Ovary (tissue), 3 donors: ENCODE measurements around the gene CPA4.

Experiments used
- CTCF ChIP-seq, 3 donors: fragments of 450-650 bp in 2 of 3; fragments of 200-600 bp in 1 of 3; IDR thresholded peaks; one replicate each; pipeline versions ENCODE4 v1.5.1 to v1.8.0; 2016 to 2022; ENCODE audit warnings: antibody characterized with exemption in 3 of 3, mild to moderate bottlenecking in 1 of 3
- POLR2A ChIP-seq: fragments of 450-650 bp; IDR thresholded peaks from one replicate; pipeline ENCODE4 v1.6.1; 2017; ENCODE audit warnings: antibody characterized with exemption, mild to moderate bottlenecking, moderate library complexity
- donor health status: DM: no; HTN: no; CAD: no.

GRCh38 chr7:130305433-130306042 lies 12.6 kb downstream of the CPA4 start:
- TF ChIP-seq POLR2A (no peak), CTCF (IDR thresholded peaks at IDR 0.05) (no peak)
